DND-41 (cell line): ENCODE data around the gene GLIPR1L2.

ENCODE experiments used
- ATAC-seq: fragments of 200-7000 bp; cut with Tn5 transposase; 3 replicates; pipeline ENCODE4 v1.9.1; 2021; ENCODE audit warnings: low read depth; ENCODE audit not compliant: insufficient read depth
- DNase-seq: peaks from one replicate; pipeline ENCODE4 v3.0.0-alpha.2; 2020
- H2AFZ ChIP-seq: 2 replicates; pipeline ENCODE4 v1.6.0; 2012; ENCODE audit warnings: low read depth, low read length
- H3K27ac ChIP-seq: 2 replicates; pipeline ENCODE4 v1.5.1; 2012; ENCODE audit warnings: low read length, inconsistent platforms
- H3K27me3 ChIP-seq: fragments of 200-600 bp; sonication (generic); 2 replicates; pipeline ENCODE4 v1.6.0; 2012; ENCODE audit warnings: low read length, mild to moderate bottlenecking, inconsistent platforms; ENCODE audit not compliant: insufficient read depth, poor library complexity
- H3K36me3 ChIP-seq: 2 replicates; pipeline ENCODE4 v1.5.1; 2012; ENCODE audit warnings: low read length, inconsistent platforms; ENCODE audit not compliant: insufficient read depth
- H3K4me1 ChIP-seq: 2 replicates; pipeline ENCODE4 v1.5.1; 2012; ENCODE audit warnings: mild to moderate bottlenecking, low read length; ENCODE audit not compliant: insufficient read depth
- H3K4me2 ChIP-seq: 2 replicates; pipeline ENCODE4 v1.6.0; 2012; ENCODE audit warnings: mild to moderate bottlenecking, moderate library complexity, low read length, inconsistent platforms; ENCODE audit not compliant: insufficient read depth
- H3K4me3 ChIP-seq, 2 experiments: fragments of 200-600 bp in 1 of 2; shearing (Covaris generic) in 1 of 2; 2 replicates each; pipeline ENCODE4 v1.5.1; 2012 to 2016; ENCODE audit warnings: inconsistent platforms in 2 of 2, low read length in 2 of 2, mild to moderate bottlenecking in 2 of 2, low read depth in 1 of 2, moderate library complexity in 1 of 2
- H3K79me2 ChIP-seq: 2 replicates; pipeline ENCODE4 v1.6.0; 2012; ENCODE audit warnings: low read length, inconsistent platforms; ENCODE audit not compliant: insufficient read depth
- H3K9ac ChIP-seq: 2 replicates; pipeline ENCODE4 v1.6.0; 2012; ENCODE audit warnings: low read depth, mild to moderate bottlenecking, inconsistent platforms, low read length, moderate library complexity
- H3K9me3 ChIP-seq: 2 replicates; pipeline ENCODE4 v1.5.1; 2012; ENCODE audit warnings: low read length, moderate library complexity, mild to moderate bottlenecking, inconsistent platforms; ENCODE audit not compliant: insufficient read depth, severe bottlenecking
- H4K20me1 ChIP-seq: 2 replicates; pipeline ENCODE4 v1.6.0; 2012; ENCODE audit warnings: low read length; ENCODE audit not compliant: insufficient read depth
- EZH2 ChIP-seq: IDR thresholded peaks from 3 replicates; pipeline ENCODE4 v1.6.1; 2012; ENCODE audit warnings: borderline replicate concordance, low read depth, mild to moderate bottlenecking, moderate library complexity, low read length, inconsistent platforms; ENCODE audit not compliant: severe bottlenecking
- TF ChIP-seq, protein P1 (sequence below): IDR thresholded peaks from 2 replicates; pipeline ENCODE4 v1.5.1; 2012; ENCODE audit warnings: borderline replicate concordance, low read length, moderate library complexity, mild to moderate bottlenecking; ENCODE audit not compliant: poor library complexity, severe bottlenecking; ENCODE audit errors: extremely low read depth

Gene GLIPR1L2

DNA sequence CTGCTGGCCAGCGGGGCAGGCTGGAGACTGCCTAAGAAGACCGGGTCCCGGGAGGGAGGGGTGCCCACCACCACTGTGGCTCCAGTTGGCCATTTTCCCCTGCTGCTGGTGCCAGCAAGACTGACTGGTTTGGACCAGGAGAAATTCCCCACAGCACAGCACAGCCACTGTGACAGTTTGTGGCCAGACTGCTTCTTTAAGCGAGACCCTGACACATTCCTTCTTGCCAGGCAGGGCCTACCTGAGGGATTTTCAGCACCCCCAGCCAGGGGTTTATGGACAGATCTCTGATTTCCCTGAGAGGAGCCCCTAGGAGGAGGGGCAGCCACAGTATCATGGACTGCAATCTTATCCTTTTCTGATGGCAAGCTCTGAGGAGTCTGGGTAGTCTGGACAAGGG lies 40.9 kb upstream of the GLIPR1L2 start:
- no peaks in the 10 kb centered on the region for H3K27me3 ChIP-seq
- no peak overlapping the region for H3K4me2 ChIP-seq
- DNase-seq (no peak), ATAC-seq (peak; percentile 47; the same call in 2 of the 3 replicates)
- no peaks in the 10 kb centered on the region for H4K20me1 ChIP-seq
- 0 out of 2 replicates have a peak overlapping the region, but pooled peaks have one; percentile 7 for H3K27ac ChIP-seq
- H3K36me3 ChIP-seq = no peaks in the 10 kb centered on the region
- peaks cover 4% of the 10 kb centered on the region for H3K9me3 ChIP-seq
- H3K79me2 ChIP-seq = no peaks in the 10 kb centered on the region
- no peak overlapping the region for H3K9ac ChIP-seq
- no peak overlapping the region for H3K4me3 ChIP-seq
- H2AFZ ChIP-seq = no peak overlapping the region
- TF ChIP-seq EZH2 = no peak
- TF ChIP-seq, protein P1, sequence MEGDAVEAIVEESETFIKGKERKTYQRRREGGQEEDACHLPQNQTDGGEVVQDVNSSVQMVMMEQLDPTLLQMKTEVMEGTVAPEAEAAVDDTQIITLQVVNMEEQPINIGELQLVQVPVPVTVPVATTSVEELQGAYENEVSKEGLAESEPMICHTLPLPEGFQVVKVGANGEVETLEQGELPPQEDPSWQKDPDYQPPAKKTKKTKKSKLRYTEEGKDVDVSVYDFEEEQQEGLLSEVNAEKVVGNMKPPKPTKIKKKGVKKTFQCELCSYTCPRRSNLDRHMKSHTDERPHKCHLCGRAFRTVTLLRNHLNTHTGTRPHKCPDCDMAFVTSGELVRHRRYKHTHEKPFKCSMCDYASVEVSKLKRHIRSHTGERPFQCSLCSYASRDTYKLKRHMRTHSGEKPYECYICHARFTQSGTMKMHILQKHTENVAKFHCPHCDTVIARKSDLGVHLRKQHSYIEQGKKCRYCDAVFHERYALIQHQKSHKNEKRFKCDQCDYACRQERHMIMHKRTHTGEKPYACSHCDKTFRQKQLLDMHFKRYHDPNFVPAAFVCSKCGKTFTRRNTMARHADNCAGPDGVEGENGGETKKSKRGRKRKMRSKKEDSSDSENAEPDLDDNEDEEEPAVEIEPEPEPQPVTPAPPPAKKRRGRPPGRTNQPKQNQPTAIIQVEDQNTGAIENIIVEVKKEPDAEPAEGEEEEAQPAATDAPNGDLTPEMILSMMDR = no peak
- H3K4me1 ChIP-seq = peaks cover 17% of the 10 kb centered on the region

DNA sequence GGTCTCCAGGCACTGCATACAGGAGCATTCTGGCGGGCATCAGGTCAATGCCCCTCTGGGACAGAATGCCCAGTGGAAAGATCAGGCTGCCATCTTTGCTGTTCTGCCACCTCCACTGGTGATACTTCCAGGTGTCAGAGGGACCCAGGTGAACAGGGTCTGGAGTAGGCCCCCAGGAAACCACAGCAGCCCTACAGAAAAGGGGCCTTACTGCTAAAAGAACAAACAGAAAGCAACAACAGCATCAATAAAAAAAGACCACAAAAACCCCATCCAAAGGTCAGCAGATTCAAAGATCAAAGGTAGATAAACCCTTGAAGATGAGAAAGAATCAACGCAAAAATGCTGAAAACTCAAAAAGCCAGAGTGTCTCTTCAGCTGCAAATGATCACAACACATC lies 40.5 kb upstream of the GLIPR1L2 start:
- Histone ChIP-seq H4K20me1 (no peaks in the 10 kb centered on the region), H3K4me2 (no peak overlapping the region), H3K4me3 (no peak overlapping the region), H3K27me3 (no peaks in the 10 kb centered on the region), H3K36me3 (no peaks in the 10 kb centered on the region), H3K79me2 (no peaks in the 10 kb centered on the region), H3K9me3 (peaks cover 9% of the 10 kb centered on the region), H2AFZ (no peak overlapping the region), H3K4me1 (peaks cover 17% of the 10 kb centered on the region), H3K27ac (0 out of 2 replicates have a peak overlapping the region, but pooled peaks have one; percentile 7), H3K9ac (no peak overlapping the region)
- DNase-seq (peak; percentile 66), ATAC-seq (peak; percentile 91)
- TF ChIP-seq EZH2 = no peak
- TF ChIP-seq, protein P1 = no peak

DNA sequence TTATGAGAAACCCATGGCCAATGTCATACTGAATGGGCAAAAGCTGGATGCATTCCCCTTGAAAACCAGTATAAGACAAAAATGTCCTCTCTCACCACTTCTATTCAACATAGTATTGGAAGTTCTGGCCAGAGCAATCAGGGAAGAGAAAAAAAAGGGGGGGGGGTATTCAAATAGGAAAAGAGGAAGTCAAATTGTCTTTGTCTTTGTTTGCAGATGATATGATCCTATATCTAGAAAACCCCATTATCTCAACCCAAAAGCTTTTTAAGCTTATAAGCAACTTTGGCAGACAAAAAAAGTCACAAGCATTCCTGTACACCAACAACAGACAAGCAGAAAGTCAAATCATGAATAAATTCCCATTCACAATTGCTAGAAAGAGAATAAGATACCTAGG lies 36.9 kb upstream of the GLIPR1L2 start:
- DNase-seq = no peak
- H2AFZ ChIP-seq = no peak overlapping the region

More for the DNA sequence above, 36.9 kb upstream of the GLIPR1L2 start:
- H3K79me2 ChIP-seq = no peaks in the 10 kb centered on the region
- H4K20me1 ChIP-seq = no peaks in the 10 kb centered on the region
- TF ChIP-seq EZH2 = no peak
- TF ChIP-seq, protein P1 = no peak
- H3K9ac ChIP-seq = no peak overlapping the region
- ATAC-seq = no peak
- peaks cover 17% of the 10 kb centered on the region for H3K4me1 ChIP-seq
- no peak overlapping the region for H3K4me2 ChIP-seq
- no peak overlapping the region for H3K4me3 ChIP-seq
- H3K27me3 ChIP-seq = no peaks in the 10 kb centered on the region
- no peaks in the 10 kb centered on the region for H3K36me3 ChIP-seq
- peaks cover 12% of the 10 kb centered on the region for H3K9me3 ChIP-seq
- H3K27ac ChIP-seq = no peak overlapping the region
